HCT116 (cell line): ENCODE results near the gene DENND1C. TPM values are rescaled to one million over a fixed set of nuclear protein-coding genes. Genes with fewer than 3 reads are reported as not detected.

ENCODE experiments used
- ATAC-seq: fragments of 200-7000 bp; cut with Tn5 transposase; 2 replicates; pipeline ENCODE4 v1.9.1; 2020; ENCODE audit warnings: mild to moderate bottlenecking, moderate library complexity
- BruUV-seq: library from RNA; stranded (reverse); fragments of 400-500 nt; replicated peaks from 2 replicates; lab custom pipeline; 2021; lab: Mats Ljungman, UMichigan
- CTCF ChIA-PET: fragments of 300-600 bp; sonication (Branson Sonifier 250); formaldehyde crosslinking; loops from one replicate; lab custom pipeline; 2021; ENCODE audit warnings: antibody characterized with exemption; lab: Charles Lee
- POLR2A ChIA-PET: fragments of 300-600, 350-600 bp; sonication (Branson Sonifier 250); formaldehyde crosslinking; loops from one replicate; lab custom pipeline; 2021; ENCODE audit warnings: antibody characterized with exemption; lab: Charles Lee
- RAD21 ChIA-PET, 2 experiments: fragments of 300-600 bp; sonication (Branson Sonifier 250); formaldehyde crosslinking; loops; one replicate each; lab custom pipeline; 2023; ENCODE audit warnings: low total read pairs in 2 of 2; ENCODE audit not compliant: uncharacterized antibody in 2 of 2, unreplicated experiment in 2 of 2, low non-redundant PET in 1 of 2; lab: Charles Lee
- DNase-seq: peaks from one replicate; pipeline ENCODE4 v3.0.0-alpha.2; 2010; ENCODE audit warnings: low read depth, low spot score
- H2AFZ ChIP-seq: fragments of 200-600 bp; shearing (Covaris generic), sonication (generic); 2 replicates; pipeline ENCODE4 v1.6.1; 2017; ENCODE audit warnings: low read depth, mixed run types, mixed read lengths, antibody characterized with exemption, low read length; ENCODE audit not compliant: poor library complexity, severe bottlenecking
- H3K27ac ChIP-seq: 2 replicates; pipeline ENCODE4 v1.5.1; 2012; ENCODE audit warnings: low read depth, low read length
- H3K27me3 ChIP-seq: fragments of 200-600 bp; sonication (generic); 2 replicates; pipeline ENCODE4 v1.6.1; 2016; ENCODE audit warnings: mixed run types, low read length, mixed read lengths; ENCODE audit not compliant: insufficient read depth
- H3K36me3 ChIP-seq, 2 experiments: fragments of 200-500 bp in 1 of 2; fragments of 200-600 bp in 1 of 2; sonication (Bioruptor generic) in 1 of 2; sonication (generic) in 1 of 2; 2 replicates each; pipeline versions ENCODE4 v1.5.1 to v1.6.1; 2014 to 2016; ENCODE audit warnings: low read length in 2 of 2, inconsistent platforms in 1 of 2, mixed read lengths in 1 of 2, mixed run types in 1 of 2; ENCODE audit not compliant: insufficient read depth in 2 of 2, control insufficient read depth in 1 of 2
- H3K4me1 ChIP-seq, 2 experiments: fragments of 200-600 bp in 1 of 2; sonication (generic) in 1 of 2; 2 replicates each; pipeline versions ENCODE4 v1.5.1 to v1.6.1; 2012 to 2017; ENCODE audit warnings: low read length in 2 of 2, inconsistent platforms in 1 of 2, mild to moderate bottlenecking in 1 of 2, mixed read lengths in 1 of 2, mixed run types in 1 of 2, moderate library complexity in 1 of 2; ENCODE audit not compliant: insufficient read depth in 2 of 2, control insufficient read depth in 1 of 2
- H3K4me2 ChIP-seq: fragments of 200-600 bp; sonication (generic); 2 replicates; pipeline ENCODE4 v1.6.1; 2017; ENCODE audit warnings: mixed run types, low read length, mixed read lengths
- H3K4me3 ChIP-seq, 2 experiments: fragments of 200-600 bp in 1 of 2; sonication (generic) in 1 of 2; replicated peaks in 1 of 2; 2 replicates each; pipeline ENCODE4 v1.5.1; 2011 to 2016; ENCODE audit warnings: low read length in 2 of 2, control low read depth in 1 of 2, low read depth in 1 of 2, mild to moderate bottlenecking in 1 of 2, mixed read lengths in 1 of 2, mixed run types in 1 of 2
- H3K79me2 ChIP-seq: fragments of 200-600 bp; sonication (generic); 2 replicates; pipeline ENCODE4 v1.6.1; 2017; ENCODE audit warnings: mild to moderate bottlenecking, mixed run types, low read length, moderate library complexity, mixed read lengths; ENCODE audit not compliant: insufficient read depth
- H3K9ac ChIP-seq: fragments of 200-600 bp; sonication (generic); 2 replicates; pipeline ENCODE4 v1.6.1; 2016; ENCODE audit warnings: low read length, mixed read lengths
- H3K9me2 ChIP-seq: fragments of 200-600 bp; sonication (generic), shearing (Covaris generic); 2 replicates; pipeline ENCODE4 v1.6.1; 2017; ENCODE audit warnings: mixed run types, mild to moderate bottlenecking, moderate library complexity; ENCODE audit not compliant: insufficient read depth
- H3K9me3 ChIP-seq, 2 experiments: fragments of 200-500 bp in 1 of 2; fragments of 200-600 bp in 1 of 2; sonication (Bioruptor generic) in 1 of 2; sonication (generic) in 1 of 2; 2 replicates each; pipeline ENCODE4 v1.6.1; 2014 to 2017; ENCODE audit warnings: low read length in 2 of 2, mixed read lengths in 2 of 2, inconsistent platforms in 1 of 2, low read depth in 1 of 2, mild to moderate bottlenecking in 1 of 2, mixed run types in 1 of 2, moderate library complexity in 1 of 2; ENCODE audit not compliant: control insufficient read depth in 1 of 2, insufficient read depth in 1 of 2
- H4K20me1 ChIP-seq: fragments of 200-600 bp; sonication (generic), shearing (Covaris generic); 2 replicates; pipeline ENCODE4 v1.6.1; 2017; ENCODE audit warnings: mixed run types, mild to moderate bottlenecking, moderate library complexity; ENCODE audit not compliant: insufficient read depth
- CBX3 ChIP-seq: IDR thresholded peaks from 2 replicates; pipeline ENCODE4 v1.6.1; 2012; ENCODE audit warnings: low read depth
- EGR1 ChIP-seq: IDR thresholded peaks from 2 replicates; pipeline ENCODE4 v1.6.1; 2012; ENCODE audit warnings: low read depth
- ELF1 ChIP-seq: IDR thresholded peaks from 2 replicates; pipeline ENCODE4 v1.6.1; 2012; ENCODE audit warnings: low read depth, borderline replicate concordance
- EZH2 ChIP-seq: fragments of 200-600 bp; sonication (generic); IDR thresholded peaks from 2 replicates; pipeline ENCODE4 v1.6.1; 2017; ENCODE audit warnings: antibody characterized with exemption, mixed run types
- EZH2phosphoT487 ChIP-seq: fragments of 200-600 bp; IDR thresholded peaks from 2 replicates; pipeline ENCODE4 v1.6.1; 2018; ENCODE audit warnings: antibody characterized with exemption, borderline replicate concordance
- FOSL1 ChIP-seq: IDR thresholded peaks from 2 replicates; pipeline ENCODE4 v1.6.1; 2012; ENCODE audit warnings: low read depth
- JUND ChIP-seq: IDR thresholded peaks from 2 replicates; pipeline ENCODE4 v1.6.1; 2012
- POLR2A ChIP-seq: IDR thresholded peaks from 2 replicates; pipeline ENCODE4 v1.7.0; 2011; ENCODE audit warnings: borderline replicate concordance; ENCODE audit not compliant: insufficient read depth, insufficient read length; ENCODE audit errors: extremely low read depth
- POLR2AphosphoS5 ChIP-seq: IDR thresholded peaks from 2 replicates; pipeline ENCODE4 v1.6.1; 2011; ENCODE audit warnings: mild to moderate bottlenecking, low read depth, low read length, moderate library complexity
- RAD21 ChIP-seq: IDR thresholded peaks from 2 replicates; pipeline ENCODE4 v1.6.1; 2012; ENCODE audit warnings: low read depth, mild to moderate bottlenecking
- SP1 ChIP-seq: IDR thresholded peaks from 2 replicates; pipeline ENCODE4 v1.6.1; 2012; ENCODE audit warnings: low read depth
- SRF ChIP-seq: IDR thresholded peaks from 2 replicates; pipeline ENCODE4 v1.6.1; 2012; ENCODE audit warnings: low read depth
- TCF7L2 ChIP-seq: IDR thresholded peaks from 2 replicates; pipeline ENCODE4 v1.7.0; 2011; ENCODE audit warnings: borderline replicate concordance, inconsistent platforms; ENCODE audit not compliant: insufficient read depth, insufficient read length; ENCODE audit errors: extremely low read depth
- ZFX ChIP-seq: fragments of 450-650 bp; IDR thresholded peaks from 2 replicates; pipeline ENCODE4 v1.6.1; 2017
- ZNF274 ChIP-seq: fragments of 200-500 bp; sonication (Bioruptor generic); IDR thresholded peaks from 2 replicates; pipeline ENCODE4 v1.6.1; 2014; ENCODE audit warnings: mild to moderate bottlenecking, low read depth, low read length, inconsistent platforms
- intact Hi-C: fragments of 100-400 bp; cut with micrococcal nuclease; formaldehyde crosslinking; loops from 2 replicates; pipeline ENCODE4 v1.10.0; 2022
- total RNA-seq: library from RNA; stranded (reverse); gene quantifications from one replicate; pipeline ENCODE4 v1.2.1, GENCODE V29; 2021; ENCODE audit not compliant: unreplicated experiment
- TF ChIP-seq, protein P1 (sequence below), 3 experiments: fragments of 200-600 bp in 1 of 3; sonication (generic) in 1 of 3; IDR thresholded peaks in 2 of 3; conservative IDR thresholded peaks in 1 of 3; 2 replicates each; pipeline ENCODE4 v1.5.1; 2012 to 2017; ENCODE audit warnings: low read depth in 2 of 3, low read length in 2 of 3, antibody characterized with exemption in 1 of 3, borderline replicate concordance in 1 of 3, control low read depth in 1 of 3, mild to moderate bottlenecking in 1 of 3, mixed read lengths in 1 of 3, mixed run types in 1 of 3, moderate library complexity in 1 of 3; ENCODE audit not compliant: insufficient read depth in 1 of 3
- TF ChIP-seq, protein P2 (sequence below): IDR thresholded peaks from 2 replicates; pipeline ENCODE4 v1.6.1; 2012
- TF ChIP-seq, protein P3 (sequence below): IDR thresholded peaks from 2 replicates; pipeline ENCODE4 v1.6.1; 2011; ENCODE audit warnings: mild to moderate bottlenecking, low read length, moderate library complexity; ENCODE audit not compliant: insufficient replicate concordance; ENCODE audit errors: extremely low read depth
- TF ChIP-seq, protein P4 (sequence below): IDR thresholded peaks from 2 replicates; pipeline ENCODE4 v1.6.1; 2012
- TF ChIP-seq, protein P5 (sequence below): IDR thresholded peaks from 2 replicates; pipeline ENCODE4 v1.6.1; 2012; ENCODE audit warnings: low read depth

The DENND1C gene
- total RNA-seq, 1 experiment from 2014 or later: 0.54 TPM

DNA sequence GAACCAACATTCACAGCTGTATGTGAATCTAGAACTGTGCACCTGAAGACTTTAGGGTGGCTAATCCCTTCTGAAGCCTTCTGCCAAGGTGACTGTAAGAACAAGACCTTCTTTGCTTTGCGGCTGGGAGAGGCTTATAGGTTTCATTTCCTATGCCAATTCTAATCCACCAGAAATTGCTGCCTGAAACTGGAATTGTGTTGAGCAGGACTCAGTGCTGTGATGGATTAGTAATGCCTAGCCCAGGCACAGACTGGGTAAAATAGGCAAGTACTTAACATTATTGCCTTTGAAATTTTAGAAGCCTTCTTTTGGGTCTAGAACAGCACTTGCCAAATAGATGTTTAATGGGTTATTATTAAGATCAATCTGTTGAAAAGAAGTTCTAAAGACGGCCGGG lies 33.5 kb downstream of the DENND1C start:
- Histone ChIP-seq H3K9ac (no peak overlapping the region), H3K4me2 (no peak overlapping the region), H2AFZ (no peak overlapping the region), H3K9me2 (no peaks in the 10 kb centered on the region), H3K27ac (no peak overlapping the region), H3K36me3 (peaks cover 0 to 4% of the 10 kb centered on the region in 2 experiments; a peak in 2 of 4 replicates), H3K27me3 (no peaks in the 10 kb centered on the region), H4K20me1 (no peaks in the 10 kb centered on the region), H3K79me2 (no peaks in the 10 kb centered on the region), H3K4me3 (no peak overlapping the region), H3K4me1 (no peaks in the 10 kb centered on the region), H3K9me3 (peaks cover 0 to 4% of the 10 kb centered on the region in 2 experiments; a peak in 1 of 4 replicates)
- no peak for TF ChIP-seq EZH2phosphoT487
- TF ChIP-seq ELF1: no peak
- TF ChIP-seq, protein P1, sequence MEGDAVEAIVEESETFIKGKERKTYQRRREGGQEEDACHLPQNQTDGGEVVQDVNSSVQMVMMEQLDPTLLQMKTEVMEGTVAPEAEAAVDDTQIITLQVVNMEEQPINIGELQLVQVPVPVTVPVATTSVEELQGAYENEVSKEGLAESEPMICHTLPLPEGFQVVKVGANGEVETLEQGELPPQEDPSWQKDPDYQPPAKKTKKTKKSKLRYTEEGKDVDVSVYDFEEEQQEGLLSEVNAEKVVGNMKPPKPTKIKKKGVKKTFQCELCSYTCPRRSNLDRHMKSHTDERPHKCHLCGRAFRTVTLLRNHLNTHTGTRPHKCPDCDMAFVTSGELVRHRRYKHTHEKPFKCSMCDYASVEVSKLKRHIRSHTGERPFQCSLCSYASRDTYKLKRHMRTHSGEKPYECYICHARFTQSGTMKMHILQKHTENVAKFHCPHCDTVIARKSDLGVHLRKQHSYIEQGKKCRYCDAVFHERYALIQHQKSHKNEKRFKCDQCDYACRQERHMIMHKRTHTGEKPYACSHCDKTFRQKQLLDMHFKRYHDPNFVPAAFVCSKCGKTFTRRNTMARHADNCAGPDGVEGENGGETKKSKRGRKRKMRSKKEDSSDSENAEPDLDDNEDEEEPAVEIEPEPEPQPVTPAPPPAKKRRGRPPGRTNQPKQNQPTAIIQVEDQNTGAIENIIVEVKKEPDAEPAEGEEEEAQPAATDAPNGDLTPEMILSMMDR (IDR thresholded peaks at IDR 0.05 in 2 of 3, conservative IDR thresholded peaks at IDR 0.05 in 1 of 3; ENCODE audit: borderline replicate concordance in 1 of 3, insufficient read depth in 1 of 3, low read depth in 2 of 3, low read length in 2 of 3): no peak
- TF ChIP-seq EZH2: no peak
- TF ChIP-seq POLR2A: no peak
- TF ChIP-seq FOSL1: no peak
- TF ChIP-seq, protein P2, sequence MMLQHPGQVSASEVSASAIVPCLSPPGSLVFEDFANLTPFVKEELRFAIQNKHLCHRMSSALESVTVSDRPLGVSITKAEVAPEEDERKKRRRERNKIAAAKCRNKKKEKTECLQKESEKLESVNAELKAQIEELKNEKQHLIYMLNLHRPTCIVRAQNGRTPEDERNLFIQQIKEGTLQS: no peak
- no peak for TF ChIP-seq SP1
- TF ChIP-seq POLR2AphosphoS5: no peak
- no peak for TF ChIP-seq RAD21
- no peak for TF ChIP-seq ZNF274
- TF ChIP-seq, protein P3, sequence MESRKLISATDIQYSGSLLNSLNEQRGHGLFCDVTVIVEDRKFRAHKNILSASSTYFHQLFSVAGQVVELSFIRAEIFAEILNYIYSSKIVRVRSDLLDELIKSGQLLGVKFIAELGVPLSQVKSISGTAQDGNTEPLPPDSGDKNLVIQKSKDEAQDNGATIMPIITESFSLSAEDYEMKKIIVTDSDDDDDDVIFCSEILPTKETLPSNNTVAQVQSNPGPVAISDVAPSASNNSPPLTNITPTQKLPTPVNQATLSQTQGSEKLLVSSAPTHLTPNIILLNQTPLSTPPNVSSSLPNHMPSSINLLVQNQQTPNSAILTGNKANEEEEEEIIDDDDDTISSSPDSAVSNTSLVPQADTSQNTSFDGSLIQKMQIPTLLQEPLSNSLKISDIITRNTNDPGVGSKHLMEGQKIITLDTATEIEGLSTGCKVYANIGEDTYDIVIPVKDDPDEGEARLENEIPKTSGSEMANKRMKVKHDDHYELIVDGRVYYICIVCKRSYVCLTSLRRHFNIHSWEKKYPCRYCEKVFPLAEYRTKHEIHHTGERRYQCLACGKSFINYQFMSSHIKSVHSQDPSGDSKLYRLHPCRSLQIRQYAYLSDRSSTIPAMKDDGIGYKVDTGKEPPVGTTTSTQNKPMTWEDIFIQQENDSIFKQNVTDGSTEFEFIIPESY: no peak
- TF ChIP-seq, protein P4, sequence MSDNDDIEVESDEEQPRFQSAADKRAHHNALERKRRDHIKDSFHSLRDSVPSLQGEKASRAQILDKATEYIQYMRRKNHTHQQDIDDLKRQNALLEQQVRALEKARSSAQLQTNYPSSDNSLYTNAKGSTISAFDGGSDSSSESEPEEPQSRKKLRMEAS: no peak
- TF ChIP-seq, protein P5, sequence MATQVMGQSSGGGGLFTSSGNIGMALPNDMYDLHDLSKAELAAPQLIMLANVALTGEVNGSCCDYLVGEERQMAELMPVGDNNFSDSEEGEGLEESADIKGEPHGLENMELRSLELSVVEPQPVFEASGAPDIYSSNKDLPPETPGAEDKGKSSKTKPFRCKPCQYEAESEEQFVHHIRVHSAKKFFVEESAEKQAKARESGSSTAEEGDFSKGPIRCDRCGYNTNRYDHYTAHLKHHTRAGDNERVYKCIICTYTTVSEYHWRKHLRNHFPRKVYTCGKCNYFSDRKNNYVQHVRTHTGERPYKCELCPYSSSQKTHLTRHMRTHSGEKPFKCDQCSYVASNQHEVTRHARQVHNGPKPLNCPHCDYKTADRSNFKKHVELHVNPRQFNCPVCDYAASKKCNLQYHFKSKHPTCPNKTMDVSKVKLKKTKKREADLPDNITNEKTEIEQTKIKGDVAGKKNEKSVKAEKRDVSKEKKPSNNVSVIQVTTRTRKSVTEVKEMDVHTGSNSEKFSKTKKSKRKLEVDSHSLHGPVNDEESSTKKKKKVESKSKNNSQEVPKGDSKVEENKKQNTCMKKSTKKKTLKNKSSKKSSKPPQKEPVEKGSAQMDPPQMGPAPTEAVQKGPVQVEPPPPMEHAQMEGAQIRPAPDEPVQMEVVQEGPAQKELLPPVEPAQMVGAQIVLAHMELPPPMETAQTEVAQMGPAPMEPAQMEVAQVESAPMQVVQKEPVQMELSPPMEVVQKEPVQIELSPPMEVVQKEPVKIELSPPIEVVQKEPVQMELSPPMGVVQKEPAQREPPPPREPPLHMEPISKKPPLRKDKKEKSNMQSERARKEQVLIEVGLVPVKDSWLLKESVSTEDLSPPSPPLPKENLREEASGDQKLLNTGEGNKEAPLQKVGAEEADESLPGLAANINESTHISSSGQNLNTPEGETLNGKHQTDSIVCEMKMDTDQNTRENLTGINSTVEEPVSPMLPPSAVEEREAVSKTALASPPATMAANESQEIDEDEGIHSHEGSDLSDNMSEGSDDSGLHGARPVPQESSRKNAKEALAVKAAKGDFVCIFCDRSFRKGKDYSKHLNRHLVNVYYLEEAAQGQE: no peak
- TF ChIP-seq SRF: no peak
- TF ChIP-seq ZFX: no peak
- no peak for TF ChIP-seq EGR1
- TF ChIP-seq JUND: no peak
- no peak for TF ChIP-seq CBX3
- TF ChIP-seq TCF7L2: no peak
- RAD21 ChIA-PET: no interaction called here
- ATAC-seq: no peak
- CTCF ChIA-PET: no interaction called here
- no peak for DNase-seq
- BruUV-seq: no TSS peak
- intact Hi-C loops: no loop called here
- POLR2A ChIA-PET: no interaction called here
